Keratinocyte (primary cell): ENCODE data around the gene ERFL. TPM values are rescaled to one million over a fixed set of nuclear protein-coding genes. Genes with fewer than 3 reads are reported as not detected.
A peak's percentile ranks its signal among the peaks of the same experiment; 100 is the strongest.

Source experiments
- DNase-seq: peaks from one replicate; pipeline ENCODE4 v3.0.0-alpha.2; 2011; ENCODE audit warnings: low read depth, missing footprints, low spot score
- FAIRE-seq: peaks from 2 replicates; lab custom pipeline; 2011; peaks lifted over from hg19 to GRCh38; lab: Jason Lieb, UNC
- H2AFZ ChIP-seq: 2 replicates; pipeline ENCODE4 v1.6.0; 2012; ENCODE audit warnings: low read length, control low read depth, inconsistent platforms; ENCODE audit not compliant: control insufficient read depth
- H3K27ac ChIP-seq: 2 replicates; pipeline ENCODE4 v1.5.1; 2011; ENCODE audit warnings: low read length; ENCODE audit not compliant: control insufficient read depth, insufficient read depth
- H3K27me3 ChIP-seq: 3 replicates; pipeline ENCODE4 v1.6.0; 2011; ENCODE audit warnings: low read length; ENCODE audit not compliant: control insufficient read depth, insufficient read depth; ENCODE audit errors: extremely low read depth
- H3K36me3 ChIP-seq, 2 experiments: 2 replicates in 1 of 2; 3 replicates in 1 of 2; pipeline ENCODE4 v1.5.1; 2011; ENCODE audit warnings: low read length in 2 of 2, mild to moderate bottlenecking in 1 of 2; ENCODE audit not compliant: control insufficient read depth in 2 of 2, insufficient read depth in 2 of 2; ENCODE audit errors: extremely low read depth in 1 of 2
- H3K4me1 ChIP-seq: 3 replicates; pipeline ENCODE4 v1.5.1; 2011; ENCODE audit warnings: low read length; ENCODE audit not compliant: control insufficient read depth, insufficient read depth; ENCODE audit errors: extremely low read depth
- H3K4me2 ChIP-seq: 3 replicates; pipeline ENCODE4 v1.6.0; 2011; ENCODE audit warnings: low read depth, low read length; ENCODE audit not compliant: control insufficient read depth, insufficient read depth; ENCODE audit errors: extremely low read depth
- H3K4me3 ChIP-seq, 3 experiments: fragments of 200-600 bp in 1 of 3; sonication (generic) in 1 of 3; 2 replicates in 2 of 3; 3 replicates in 1 of 3; pipeline ENCODE4 v1.5.1; 2011 to 2016; ENCODE audit warnings: low read length in 3 of 3, mild to moderate bottlenecking in 3 of 3, control low read depth in 2 of 3, inconsistent platforms in 1 of 3, low read depth in 1 of 3, mixed read lengths in 1 of 3, mixed run types in 1 of 3, moderate library complexity in 1 of 3; ENCODE audit not compliant: control insufficient read depth in 2 of 3, insufficient read depth in 2 of 3; ENCODE audit errors: extremely low read depth in 1 of 3
- H3K79me2 ChIP-seq: 2 replicates; pipeline ENCODE4 v1.6.0; 2012; ENCODE audit warnings: low read length; ENCODE audit not compliant: control insufficient read depth, insufficient read depth
- H3K9ac ChIP-seq: 3 replicates; pipeline ENCODE4 v1.6.0; 2011; ENCODE audit warnings: low read length; ENCODE audit not compliant: control insufficient read depth, insufficient read depth; ENCODE audit errors: extremely low read depth
- H3K9me1 ChIP-seq: 3 replicates; pipeline ENCODE4 v1.6.0; 2011; ENCODE audit warnings: low read length; ENCODE audit not compliant: control insufficient read depth, insufficient read depth; ENCODE audit errors: extremely low read depth
- H3K9me3 ChIP-seq: 2 replicates; pipeline ENCODE4 v1.5.1; 2012; ENCODE audit warnings: low read depth, low read length; ENCODE audit not compliant: control insufficient read depth
- H4K20me1 ChIP-seq: 3 replicates; pipeline ENCODE4 v1.6.0; 2011; ENCODE audit warnings: low read length; ENCODE audit not compliant: control insufficient read depth, insufficient read depth; ENCODE audit errors: extremely low read depth
- EZH2 ChIP-seq: IDR thresholded peaks from one replicate; pipeline ENCODE4 v1.6.1; 2012; ENCODE audit warnings: inconsistent platforms, mild to moderate bottlenecking, low read length, moderate library complexity
- dilution Hi-C: fragments of 300-500 bp; cut with MboI; formaldehyde crosslinking; loops from one replicate; pipeline ENCODE4 v1.7.0; 2020; ENCODE audit warnings: low sequenced_read_pairs; ENCODE audit not compliant: extremely low pct_ligation_motif_present
- polyA plus RNA-seq, 5 experiments: library from polyadenylated mRNA; depleted of rRNA in 3 of 5; stranded (reverse) in 3 of 5; stranded (forward) in 1 of 5; unstranded in 1 of 5; fragments of >200 nt; gene quantifications; 1 replicate in 1 of 5; 2 replicates in 3 of 5; 3 replicates in 1 of 5; pipeline versions ENCODE4 v1.2.1 to v1.2.3, GENCODE V29; 2011 to 2012; ENCODE audit warnings: missing spikeins in 2 of 5, low read depth in 1 of 5, low replicate concordance in 1 of 5
- TF ChIP-seq, protein P1 (sequence below), 3 experiments: IDR thresholded peaks in 1 of 3; conservative IDR thresholded peaks in 1 of 3; optimal IDR thresholded peaks in 1 of 3; 2 replicates in 2 of 3; 3 replicates in 1 of 3; pipeline versions ENCODE3 to v1.5.1; 2011; ENCODE audit warnings: low read length in 3 of 3, mild to moderate bottlenecking in 3 of 3, moderate library complexity in 2 of 3, control low read depth in 1 of 3, inconsistent platforms in 1 of 3; ENCODE audit not compliant: insufficient read depth in 2 of 3; ENCODE audit errors: extremely low read depth in 1 of 3

Gene ERFL
- polyA plus RNA-seq, 1 donor (not counting 4 experiments of a cell fraction or from before 2014, with no cell fraction given) = not detected

DNA sequence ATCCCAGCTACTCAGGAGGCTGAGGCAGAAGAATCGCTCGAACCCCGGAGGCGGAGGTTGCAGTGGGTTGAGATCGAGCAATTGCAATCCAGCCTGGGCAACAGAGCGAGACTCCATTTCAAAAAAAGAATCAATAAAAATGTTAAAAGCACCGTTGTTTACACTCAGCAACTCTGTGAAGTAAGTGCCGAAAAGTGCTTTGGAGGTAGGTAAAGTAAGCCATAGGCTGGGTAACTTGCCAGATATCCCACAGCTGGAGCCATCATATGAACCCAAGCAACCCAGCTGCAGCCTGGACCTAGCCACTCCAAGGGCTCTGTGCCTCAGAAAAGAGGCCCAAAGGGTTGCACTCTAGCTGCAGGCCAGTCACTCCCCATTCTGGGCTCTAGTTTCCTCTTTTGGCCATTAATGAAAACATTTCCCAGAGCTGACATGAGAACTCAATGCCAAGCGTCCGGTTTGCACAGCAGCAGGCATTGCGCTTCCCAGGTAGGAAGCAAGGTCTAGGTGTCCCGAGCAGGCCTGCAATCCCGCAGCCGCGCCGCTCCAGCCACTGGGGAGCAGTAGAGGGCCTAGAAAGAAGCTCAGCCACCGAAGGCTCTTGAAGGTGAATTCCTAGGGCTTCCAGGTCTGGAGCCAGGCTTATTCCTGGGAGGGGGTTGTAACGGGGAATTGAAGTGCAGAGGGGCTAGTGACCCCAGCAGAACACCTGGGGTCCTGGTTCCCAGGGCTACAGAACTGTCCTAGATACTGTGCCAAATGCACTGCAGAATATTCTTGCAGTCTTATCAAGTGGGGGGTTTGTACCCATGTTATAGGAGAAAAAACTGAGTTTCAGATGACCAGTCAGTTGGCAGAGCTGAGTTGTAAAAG is 55.2 kb downstream of the ERFL start:
- H3K9me3 ChIP-seq = no peaks in the 10 kb centered on the region
- no peak overlapping the region for H3K9ac ChIP-seq
- peaks cover 6% of the 10 kb centered on the region for H3K79me2 ChIP-seq
- no peak overlapping the region for H3K4me3 ChIP-seq
- no peak for DNase-seq
- FAIRE-seq = peak; percentile 17
- no peak overlapping the region for H3K27ac ChIP-seq
- no peak for TF ChIP-seq EZH2
- TF ChIP-seq, protein P1, sequence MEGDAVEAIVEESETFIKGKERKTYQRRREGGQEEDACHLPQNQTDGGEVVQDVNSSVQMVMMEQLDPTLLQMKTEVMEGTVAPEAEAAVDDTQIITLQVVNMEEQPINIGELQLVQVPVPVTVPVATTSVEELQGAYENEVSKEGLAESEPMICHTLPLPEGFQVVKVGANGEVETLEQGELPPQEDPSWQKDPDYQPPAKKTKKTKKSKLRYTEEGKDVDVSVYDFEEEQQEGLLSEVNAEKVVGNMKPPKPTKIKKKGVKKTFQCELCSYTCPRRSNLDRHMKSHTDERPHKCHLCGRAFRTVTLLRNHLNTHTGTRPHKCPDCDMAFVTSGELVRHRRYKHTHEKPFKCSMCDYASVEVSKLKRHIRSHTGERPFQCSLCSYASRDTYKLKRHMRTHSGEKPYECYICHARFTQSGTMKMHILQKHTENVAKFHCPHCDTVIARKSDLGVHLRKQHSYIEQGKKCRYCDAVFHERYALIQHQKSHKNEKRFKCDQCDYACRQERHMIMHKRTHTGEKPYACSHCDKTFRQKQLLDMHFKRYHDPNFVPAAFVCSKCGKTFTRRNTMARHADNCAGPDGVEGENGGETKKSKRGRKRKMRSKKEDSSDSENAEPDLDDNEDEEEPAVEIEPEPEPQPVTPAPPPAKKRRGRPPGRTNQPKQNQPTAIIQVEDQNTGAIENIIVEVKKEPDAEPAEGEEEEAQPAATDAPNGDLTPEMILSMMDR (optimal IDR thresholded peaks at IDR 0.05 in 1 of 3, IDR thresholded peaks at IDR 0.05 in 1 of 3, conservative IDR thresholded peaks at IDR 0.05 in 1 of 3; ENCODE audit: extremely low read depth in 1 of 3, insufficient read depth in 2 of 3, low read length in 3 of 3) = peak; percentile 83 to 89 (median 83)
- H3K4me2 ChIP-seq = no peak overlapping the region
- peaks cover 29 to 33% of the 10 kb centered on the region in 2 experiments for H3K36me3 ChIP-seq
- peaks cover 37% of the 10 kb centered on the region for H4K20me1 ChIP-seq
- H3K4me1 ChIP-seq = no peaks in the 10 kb centered on the region
- H3K9me1 ChIP-seq = no peaks in the 10 kb centered on the region
- H2AFZ ChIP-seq = no peak overlapping the region
- H3K27me3 ChIP-seq = peaks cover 5% of the 10 kb centered on the region
- dilution Hi-C loops = no loop called here

DNA sequence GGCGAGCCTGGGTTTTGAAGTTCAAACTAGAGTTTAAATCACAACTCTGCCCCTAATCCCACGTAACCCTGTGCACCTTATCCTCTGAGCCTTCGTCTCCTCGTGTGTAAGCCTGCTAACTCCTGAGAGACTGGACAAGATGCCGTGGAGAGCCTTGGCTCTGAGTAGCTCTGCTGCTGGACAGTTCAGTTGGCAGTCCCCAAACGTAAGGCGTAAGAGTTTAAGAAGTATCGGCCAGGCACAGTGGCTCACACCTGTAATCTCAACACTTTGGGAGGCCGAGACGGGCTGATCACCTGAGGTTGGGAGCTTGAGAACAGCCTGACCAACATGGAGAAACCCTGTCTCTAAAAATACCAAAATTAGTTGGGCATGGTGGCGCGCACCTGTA is 55.9 kb downstream of the ERFL start:
- TF ChIP-seq EZH2 = no peak
- TF ChIP-seq, protein P1 (optimal IDR thresholded peaks at IDR 0.05 in 1 of 3, IDR thresholded peaks at IDR 0.05 in 1 of 3, conservative IDR thresholded peaks at IDR 0.05 in 1 of 3; ENCODE audit: extremely low read depth in 1 of 3, insufficient read depth in 2 of 3, low read length in 3 of 3) = no peak
- peaks cover 32 to 36% of the 10 kb centered on the region in 2 experiments for H3K36me3 ChIP-seq
- peaks cover 12% of the 10 kb centered on the region for H3K79me2 ChIP-seq
- no peaks in the 10 kb centered on the region for H3K9me3 ChIP-seq
- H3K4me3 ChIP-seq = no peak overlapping the region
- no peak for DNase-seq
- no peaks in the 10 kb centered on the region for H3K9me1 ChIP-seq
- H2AFZ ChIP-seq = no peak overlapping the region
- no peaks in the 10 kb centered on the region for H3K27me3 ChIP-seq
- H3K4me1 ChIP-seq = no peaks in the 10 kb centered on the region
- no peak overlapping the region for H3K4me2 ChIP-seq
- dilution Hi-C loops = no loop called here
- H4K20me1 ChIP-seq = peaks cover 41% of the 10 kb centered on the region
- no peak overlapping the region for H3K27ac ChIP-seq
- H3K9ac ChIP-seq = no peak overlapping the region
- FAIRE-seq = no peak
